Activated T-helper 2 cell treated with anti-CD3 and anti-CD28 coated beads, Interferon-gamma antibody, Interleukin-2, Interleukin-4, amounts not matched to agents 10 μg/mL and 5 μg/mL and 100 μg/mL, durations not matched to agents 14 hours and 24 hours and 36 hours (primary cell): ENCODE results near the gene PSMD1. TPM values are rescaled to one million over a fixed set of nuclear protein-coding genes. Genes with fewer than 3 reads are reported as not detected.
"Not testable (repeated sequence)": the region's sequence is repeated elsewhere in the genome, so short reads cannot be mapped to it uniquely, and the experiment has no call there.

Source experiments
- DNase-seq: peaks from one replicate; pipeline ENCODE4 v3.0.0; 2021; ENCODE audit warnings: low spot score
- H3K27ac Mint-ChIP-seq: one replicate; pipeline ENCODE4 v1.8.0; 2021; ENCODE audit warnings: mixed read lengths
- H3K27me3 Mint-ChIP-seq: one replicate; pipeline ENCODE4 v1.8.0; 2021; ENCODE audit warnings: low read depth, mixed read lengths
- H3K36me3 Mint-ChIP-seq: one replicate; pipeline ENCODE4 v1.8.0; 2021; ENCODE audit warnings: low read depth, mixed read lengths
- H3K4me1 Mint-ChIP-seq: one replicate; pipeline ENCODE4 v1.8.0; 2021; ENCODE audit warnings: low read depth, mixed read lengths
- H3K4me3 Mint-ChIP-seq: one replicate; pipeline ENCODE4 v1.8.0; 2021; ENCODE audit warnings: low read depth, mild to moderate bottlenecking, moderate library complexity, mixed read lengths
- H3K9me3 Mint-ChIP-seq: one replicate; pipeline ENCODE4 v1.8.0; 2021; ENCODE audit warnings: mixed read lengths
- intact Hi-C: fragments of 100-400 bp; cut with micrococcal nuclease; formaldehyde crosslinking; loops from one replicate; pipeline ENCODE4 v1.15.1; 2023
- total RNA-seq: library from RNA; stranded (reverse); gene quantifications from 2 replicates; pipeline ENCODE4 v1.2.3, GENCODE V29; 2022

The PSMD1 gene
- total RNA-seq, 1 donor from 2014 or later: 180 TPM

DNA sequence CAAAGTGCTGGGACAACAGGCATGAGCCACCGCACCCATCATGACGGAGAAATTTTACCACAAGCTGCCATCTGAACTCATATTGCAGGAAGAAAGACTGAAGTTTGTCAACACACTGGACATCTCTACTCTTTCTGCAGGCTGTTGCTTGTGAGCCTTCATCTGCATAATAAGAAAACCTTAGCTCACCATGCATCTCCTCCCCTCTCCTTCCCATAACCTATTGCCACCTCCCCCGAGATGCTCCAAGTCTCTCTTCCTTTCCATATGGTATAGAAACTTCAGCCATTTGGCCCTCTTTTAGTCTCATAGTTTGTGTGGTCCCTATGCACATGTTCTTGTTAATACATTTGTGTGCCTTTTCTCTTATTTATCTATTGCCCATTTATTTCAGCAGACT, 38.5 kb upstream of the PSMD1 start:
- H3K27me3 Mint-ChIP-seq: peaks cover 22% of the 10 kb centered on the region
- no peaks in the 10 kb centered on the region for H3K9me3 Mint-ChIP-seq
- DNase-seq: no peak
- no peak overlapping the region for H3K27ac Mint-ChIP-seq
- intact Hi-C loops: no loop called here
- no peaks in the 10 kb centered on the region for H3K4me1 Mint-ChIP-seq
- no peaks in the 10 kb centered on the region for H3K36me3 Mint-ChIP-seq
- no peak overlapping the region for H3K4me3 Mint-ChIP-seq

DNA sequence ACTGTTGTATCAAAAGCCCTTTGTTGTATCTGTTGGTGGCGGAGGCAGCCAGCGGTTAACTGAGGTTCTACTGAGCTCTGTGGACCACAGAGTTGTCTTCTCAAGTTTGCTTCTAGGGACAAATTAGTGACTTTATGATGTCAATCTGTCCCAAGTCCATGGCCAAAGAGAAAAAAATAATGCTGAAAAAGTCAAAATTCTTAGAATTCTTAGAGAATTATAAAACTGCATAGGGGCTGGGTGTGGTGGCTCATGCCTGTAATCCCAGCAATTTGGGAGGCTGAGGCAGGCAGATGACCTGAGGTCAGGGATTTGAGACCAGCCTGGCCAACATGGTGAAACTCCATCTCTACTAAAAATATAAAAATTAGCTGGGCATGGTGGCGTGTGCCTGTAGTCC, 31.6 kb upstream of the PSMD1 start:
- peaks cover 12% of the 10 kb centered on the region for H3K27me3 Mint-ChIP-seq

DNA sequence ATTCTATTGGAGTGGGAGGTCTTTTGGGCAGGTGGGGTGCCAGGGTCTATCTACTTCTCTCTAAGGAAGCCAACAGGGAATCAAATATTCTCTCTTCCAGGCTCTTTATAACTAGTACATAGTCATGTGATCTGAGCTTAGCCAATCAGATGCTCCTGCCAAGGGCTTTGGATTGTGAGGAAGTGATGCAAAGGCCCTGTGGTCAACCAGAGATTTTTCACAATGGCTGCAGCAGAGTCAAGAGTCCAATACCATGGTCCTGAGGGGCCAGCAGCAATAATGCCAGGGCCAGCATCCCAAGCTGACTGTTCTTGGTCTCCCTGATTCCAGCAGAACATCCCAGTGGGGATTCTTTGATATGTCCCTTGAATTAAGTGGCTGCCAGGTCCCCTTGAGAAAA, 27.8 kb upstream of the PSMD1 start:
- intact Hi-C loops: no loop called here
- no peaks in the 10 kb centered on the region for H3K36me3 Mint-ChIP-seq
- no peaks in the 10 kb centered on the region for H3K4me1 Mint-ChIP-seq
- H3K9me3 Mint-ChIP-seq: no peaks in the 10 kb centered on the region
- H3K27ac Mint-ChIP-seq: no peak overlapping the region
- peaks cover 14% of the 10 kb centered on the region for H3K27me3 Mint-ChIP-seq
- no peak for DNase-seq
- no peak overlapping the region for H3K4me3 Mint-ChIP-seq

More for the DNA sequence above, 31.6 kb upstream of the PSMD1 start:
- H3K27ac Mint-ChIP-seq, DNase-seq, H3K4me1 Mint-ChIP-seq, H3K9me3 Mint-ChIP-seq, intact Hi-C loops, H3K36me3 Mint-ChIP-seq, H3K4me3 Mint-ChIP-seq: not testable (repeated sequence)

DNA sequence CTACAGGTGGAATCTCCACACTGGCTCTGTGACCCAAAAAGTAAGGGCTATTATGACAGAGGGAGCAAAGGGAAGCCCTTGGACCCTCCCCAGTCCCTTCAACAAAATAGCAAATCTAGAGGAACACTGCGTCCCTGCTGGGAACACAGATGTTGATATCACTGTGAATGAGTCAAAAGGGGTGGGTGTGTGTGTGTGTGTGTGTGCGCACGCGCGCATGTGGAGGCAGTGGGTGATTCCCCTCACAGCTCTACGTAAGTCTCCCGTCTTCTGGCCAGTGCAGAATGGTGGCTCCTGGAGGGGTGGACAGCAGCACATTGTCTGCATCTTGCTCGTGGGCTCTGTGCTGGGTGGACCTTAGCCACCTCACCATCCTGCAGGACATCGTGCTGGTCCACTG, 27.1 kb upstream of the PSMD1 start:
- DNase-seq: no peak
- no peak overlapping the region for H3K27ac Mint-ChIP-seq
- no peaks in the 10 kb centered on the region for H3K9me3 Mint-ChIP-seq
- H3K27me3 Mint-ChIP-seq: peaks cover 19% of the 10 kb centered on the region
- H3K4me1 Mint-ChIP-seq: no peaks in the 10 kb centered on the region
- intact Hi-C loops: no loop called here
- H3K4me3 Mint-ChIP-seq: no peak overlapping the region
- no peaks in the 10 kb centered on the region for H3K36me3 Mint-ChIP-seq

DNA sequence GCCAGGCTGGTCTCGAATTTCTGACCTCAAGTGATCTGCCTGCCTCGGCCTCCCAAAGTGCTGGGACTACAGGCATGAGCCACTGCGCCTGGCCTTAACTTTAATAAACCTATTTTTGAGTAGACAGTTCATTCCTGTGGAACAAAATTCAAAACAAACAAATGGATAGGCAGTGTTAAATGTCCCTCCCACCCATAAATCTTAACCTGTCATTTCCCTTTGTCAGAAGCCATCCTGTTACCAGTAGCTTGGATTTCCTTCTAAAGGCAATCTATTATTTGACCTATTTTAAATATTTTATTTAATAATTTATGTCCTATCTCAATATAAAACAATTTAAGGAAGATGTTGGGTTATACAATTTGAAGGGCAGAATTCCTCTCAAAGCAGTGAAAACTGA, 25.9 kb upstream of the PSMD1 start:
- Mint-ChIP-seq H3K4me3 (no peak overlapping the region), H3K27ac (no peak overlapping the region), H3K36me3 (no peaks in the 10 kb centered on the region), H3K4me1 (no peaks in the 10 kb centered on the region), H3K27me3 (peaks cover 26% of the 10 kb centered on the region), H3K9me3 (no peaks in the 10 kb centered on the region)
- intact Hi-C loops: no loop called here
- DNase-seq: no peak

DNA sequence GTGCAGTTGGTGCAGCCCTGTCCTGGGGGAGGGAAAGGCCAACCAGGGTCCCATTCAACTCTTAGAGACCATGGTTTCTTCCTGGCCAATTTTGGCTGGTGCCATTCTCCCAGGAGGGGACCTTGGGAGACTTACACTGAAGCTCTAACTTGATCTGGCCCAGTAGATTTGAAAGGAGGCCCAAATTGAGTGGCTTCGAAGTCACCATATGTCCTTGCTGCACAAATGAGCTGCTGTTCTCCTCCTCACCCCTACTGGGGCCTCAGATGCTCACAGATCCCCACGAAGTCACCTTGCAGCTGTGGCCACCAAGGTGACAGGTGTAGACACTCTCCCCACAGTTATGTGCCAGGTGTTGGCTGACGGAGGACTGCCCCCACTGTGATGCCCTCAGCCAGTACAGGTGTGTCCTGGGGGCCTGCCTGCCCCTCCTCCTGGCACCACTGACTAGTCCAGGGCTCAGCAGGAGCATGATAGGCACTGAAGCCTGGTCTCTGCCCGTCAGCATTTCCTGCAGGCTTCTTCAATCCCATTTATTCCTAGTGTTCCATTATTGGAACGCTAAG, 24.0 kb upstream of the PSMD1 start:
- no peak for DNase-seq
- Mint-ChIP-seq H3K36me3 (no peaks in the 10 kb centered on the region), H3K4me1 (no peaks in the 10 kb centered on the region), H3K4me3 (no peak overlapping the region), H3K27ac (no peak overlapping the region), H3K27me3 (peaks cover 38% of the 10 kb centered on the region), H3K9me3 (no peaks in the 10 kb centered on the region)
- intact Hi-C loops: no loop called here

DNA sequence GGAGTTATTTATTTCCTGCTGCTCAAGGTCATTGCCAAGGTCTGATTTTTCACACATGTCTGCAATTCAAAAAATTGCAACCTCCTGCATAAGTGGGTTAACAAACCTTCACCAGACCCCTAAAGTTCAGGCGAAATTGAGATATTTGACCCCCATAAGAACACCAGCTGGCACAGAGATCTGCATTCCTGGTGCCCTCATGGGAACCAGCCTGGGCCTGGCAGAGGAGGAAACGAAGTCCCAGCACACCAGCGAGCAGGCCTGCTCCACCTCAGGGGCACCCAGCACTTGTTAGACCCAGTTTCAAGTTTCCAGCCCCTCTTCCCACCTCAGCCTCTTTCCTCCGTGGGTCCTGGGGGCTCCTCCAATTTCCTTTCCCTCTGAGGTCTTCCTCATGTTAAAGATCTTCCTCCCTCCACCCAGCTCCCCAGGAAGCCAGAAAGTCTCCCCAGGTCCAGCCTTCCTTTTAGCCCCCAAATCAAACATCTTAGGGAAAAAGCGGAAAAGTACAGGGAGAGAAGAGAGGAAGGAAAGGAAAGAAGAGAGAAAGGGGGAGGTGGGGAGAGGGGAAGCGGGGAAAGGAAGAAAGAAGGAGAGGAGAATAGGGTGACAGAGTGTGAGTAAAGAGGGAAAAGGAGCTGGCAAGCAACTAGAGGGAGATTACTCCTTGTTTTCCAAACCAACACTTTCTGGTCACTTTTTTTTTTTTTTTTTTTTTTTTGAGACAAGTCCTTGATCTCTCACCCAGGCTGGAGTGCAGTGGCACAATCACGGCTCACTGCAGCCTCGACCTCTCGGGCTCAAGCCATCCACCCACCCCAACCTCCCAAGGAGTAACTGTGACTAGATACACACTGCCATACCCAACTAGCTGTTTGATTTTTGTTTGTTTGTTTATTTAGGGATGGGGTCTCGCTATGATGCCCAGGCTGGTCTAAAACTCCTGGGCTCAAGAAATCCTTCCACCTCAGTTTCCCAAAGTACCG, 23.2 kb upstream of the PSMD1 start:
- no peaks in the 10 kb centered on the region for H3K36me3 Mint-ChIP-seq
- no peak overlapping the region for H3K4me3 Mint-ChIP-seq
- intact Hi-C loops: no loop called here
- peaks cover 42% of the 10 kb centered on the region for H3K27me3 Mint-ChIP-seq
- no peak overlapping the region for H3K27ac Mint-ChIP-seq
- DNase-seq: no peak
- H3K9me3 Mint-ChIP-seq: no peaks in the 10 kb centered on the region
- H3K4me1 Mint-ChIP-seq: no peaks in the 10 kb centered on the region

DNA sequence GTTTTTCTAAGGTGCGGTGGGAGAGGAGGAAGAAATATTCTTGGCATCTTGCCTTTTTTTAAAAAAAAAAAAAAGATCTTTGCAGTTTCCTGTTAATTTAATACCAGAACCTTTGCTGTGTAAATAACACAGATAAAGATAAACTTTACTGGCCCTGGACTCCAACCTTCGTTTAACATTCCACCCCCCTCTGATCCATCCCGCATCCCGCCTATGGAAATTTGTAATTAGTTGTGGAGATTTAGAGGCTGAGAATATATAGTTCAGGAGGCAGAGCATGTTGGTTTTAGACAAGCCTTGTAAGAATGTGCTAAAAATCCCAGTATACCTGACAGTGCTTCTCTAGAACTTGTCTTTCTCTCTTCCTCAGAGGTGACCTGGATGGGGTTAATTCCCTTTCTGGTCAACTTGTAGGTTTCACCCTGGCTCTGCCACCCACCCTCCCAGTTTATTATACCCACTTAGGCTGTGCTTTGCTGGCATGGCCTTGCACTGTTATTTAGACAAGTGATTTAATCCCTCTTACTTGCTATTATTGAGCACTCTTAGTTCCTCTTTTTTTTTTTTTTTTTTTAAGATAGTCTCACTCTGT, 22.3 kb upstream of the PSMD1 start:
- no peaks in the 10 kb centered on the region for H3K4me1 Mint-ChIP-seq
- no peak overlapping the region for H3K27ac Mint-ChIP-seq
- DNase-seq: no peak
- H3K36me3 Mint-ChIP-seq: no peaks in the 10 kb centered on the region
- peaks cover 49% of the 10 kb centered on the region for H3K27me3 Mint-ChIP-seq
- intact Hi-C loops: no loop called here
- H3K9me3 Mint-ChIP-seq: no peaks in the 10 kb centered on the region
- H3K4me3 Mint-ChIP-seq: no peak overlapping the region

DNA sequence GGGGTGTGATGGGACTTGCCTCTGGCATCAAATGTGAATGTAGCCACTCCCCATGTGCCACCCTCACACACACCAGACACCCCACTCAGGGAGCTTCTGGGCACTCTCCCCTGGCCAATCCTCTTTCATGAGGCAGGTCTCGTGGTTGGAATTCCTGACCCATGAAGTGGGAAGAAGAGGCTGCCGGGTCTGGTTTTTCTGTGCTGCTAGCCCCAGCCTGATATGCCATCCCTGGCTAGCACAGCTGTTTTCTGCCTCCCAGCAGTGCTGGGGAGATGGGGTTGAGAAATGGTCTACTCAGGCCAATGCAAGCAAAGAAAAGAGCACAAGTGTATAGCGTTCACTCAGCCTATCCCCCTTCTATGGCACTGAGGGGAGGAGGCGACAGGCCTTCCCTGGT, 20.5 kb upstream of the PSMD1 start:
- H3K9me3 Mint-ChIP-seq: no peaks in the 10 kb centered on the region
- H3K36me3 Mint-ChIP-seq: no peaks in the 10 kb centered on the region
- H3K4me1 Mint-ChIP-seq: no peaks in the 10 kb centered on the region
- no peak overlapping the region for H3K4me3 Mint-ChIP-seq
- no peak overlapping the region for H3K27ac Mint-ChIP-seq
- DNase-seq: no peak
- H3K27me3 Mint-ChIP-seq: peaks cover 63% of the 10 kb centered on the region
- intact Hi-C loops: no loop called here

DNA sequence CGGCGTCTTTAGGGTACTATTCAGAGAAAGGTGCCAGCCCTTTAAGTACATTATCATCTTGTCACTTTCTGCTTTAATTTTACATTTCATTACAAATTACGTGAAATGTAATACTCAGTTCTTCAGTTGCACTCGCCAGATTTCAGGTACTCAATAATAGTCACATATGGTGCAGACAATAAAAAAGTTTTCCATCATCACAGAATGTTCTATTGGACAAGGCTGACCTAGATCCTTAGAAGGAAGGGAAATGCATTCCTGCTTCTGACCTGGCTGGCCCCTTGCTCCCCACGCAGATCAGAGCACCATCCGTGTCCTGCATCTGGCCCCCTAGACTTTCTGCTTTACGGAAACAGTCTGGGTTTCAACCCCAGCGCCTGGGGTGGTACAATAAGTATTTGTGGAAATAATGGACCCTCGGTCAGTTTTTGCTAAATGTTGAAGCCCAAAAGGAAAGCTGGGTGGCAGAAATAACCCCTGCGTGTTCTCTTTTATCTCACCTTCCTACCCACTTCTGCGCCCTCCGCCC, 20.0 kb upstream of the PSMD1 start:
- H3K27ac Mint-ChIP-seq: no peak overlapping the region
- H3K4me3 Mint-ChIP-seq: peak overlapping the region; percentile 6
- H3K4me1 Mint-ChIP-seq: no peaks in the 10 kb centered on the region
- H3K36me3 Mint-ChIP-seq: no peaks in the 10 kb centered on the region
- no peaks in the 10 kb centered on the region for H3K9me3 Mint-ChIP-seq
- no peak for DNase-seq
- peaks cover 65% of the 10 kb centered on the region for H3K27me3 Mint-ChIP-seq
- intact Hi-C loops: no loop called here

DNA sequence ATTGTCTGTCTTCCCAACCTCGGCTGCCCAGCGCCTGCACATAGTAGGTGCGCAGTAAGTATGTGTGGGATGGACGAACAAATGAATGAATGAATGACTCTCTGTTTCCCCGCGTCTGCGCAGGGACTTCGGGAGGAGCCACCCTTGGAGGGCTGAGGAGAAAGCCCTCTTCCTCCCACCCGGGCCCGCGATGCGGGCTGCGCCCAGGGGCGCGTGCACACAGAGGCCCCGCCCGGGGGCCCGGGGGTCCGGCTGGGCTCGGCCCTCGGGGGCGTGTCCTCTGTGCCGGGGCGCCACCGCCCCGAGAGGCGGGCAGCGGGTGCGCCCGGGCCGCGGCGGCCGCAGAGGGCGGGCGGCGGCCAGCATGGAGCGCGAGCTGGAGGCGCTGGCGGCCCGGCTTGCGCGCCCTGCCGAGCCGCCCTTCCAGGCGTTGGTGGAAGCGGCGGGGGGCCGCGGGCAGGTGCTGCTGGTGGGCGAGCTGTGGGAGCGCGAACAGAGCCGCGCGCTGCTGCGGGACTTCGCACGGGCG, 19.4 kb upstream of the PSMD1 start, which contains the start of gene C2orf72:
Gene C2orf72 (plus strand): TSS at position 322 of the 529 bp plus-strand sequence. CDS start 43 bp downstream, at position 365.
- H3K9me3 Mint-ChIP-seq: no peaks in the 10 kb centered on the region
- no peaks in the 10 kb centered on the region for H3K36me3 Mint-ChIP-seq
- DNase-seq: no peak
- H3K4me3 Mint-ChIP-seq: peak within 1 kb of the TSS; percentile 61
- H3K4me1 Mint-ChIP-seq: no peaks in the 10 kb centered on the region
- intact Hi-C loops: no loop called here
- H3K27ac Mint-ChIP-seq: no peak within 1 kb of the TSS
- H3K27me3 Mint-ChIP-seq: peaks cover 71% of the 10 kb centered on the region

DNA sequence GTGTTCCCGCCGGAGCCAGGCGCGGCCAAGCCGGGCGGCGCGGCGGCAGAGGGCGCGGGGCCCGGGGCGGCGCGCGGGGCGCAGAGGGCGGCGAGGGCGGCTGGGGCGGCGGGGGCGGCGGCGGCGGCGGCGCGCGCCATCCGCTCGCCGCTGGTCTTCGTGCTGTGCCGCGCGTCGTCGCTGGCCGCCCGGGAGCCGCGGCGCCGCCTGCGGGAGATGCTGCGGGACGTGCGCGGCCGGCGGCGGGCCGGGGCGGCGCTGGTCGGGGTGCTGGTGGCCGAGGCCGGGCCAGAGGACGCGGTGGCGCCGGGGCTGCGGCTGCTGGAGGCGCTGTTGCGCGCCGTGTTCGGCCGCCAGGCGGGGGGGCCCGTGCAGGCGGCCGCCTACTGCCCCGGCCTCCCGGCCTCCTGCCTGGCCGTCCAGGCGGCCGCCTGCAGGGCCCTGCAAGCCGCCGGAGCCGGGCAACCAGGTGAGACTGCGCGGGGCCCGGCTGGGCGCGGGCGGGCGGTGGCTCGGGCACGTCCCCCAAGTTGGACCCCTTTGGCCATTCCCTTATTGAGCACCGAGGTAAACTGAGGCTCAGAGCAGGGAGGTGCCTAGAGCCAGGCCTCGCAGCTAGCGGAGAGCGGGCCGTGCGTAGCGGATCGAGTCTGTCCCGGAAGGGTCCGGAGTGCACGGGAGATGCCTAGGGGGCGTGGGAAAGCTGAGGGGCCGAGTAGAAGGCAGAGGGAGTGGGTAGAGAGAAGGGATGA, 18.8 kb upstream of the PSMD1 start:
- intact Hi-C loops: no loop called here
- H3K9me3 Mint-ChIP-seq: no peaks in the 10 kb centered on the region
- no peaks in the 10 kb centered on the region for H3K36me3 Mint-ChIP-seq
- H3K4me1 Mint-ChIP-seq: no peaks in the 10 kb centered on the region
- DNase-seq: no peak
- no peak overlapping the region for H3K27ac Mint-ChIP-seq
- H3K27me3 Mint-ChIP-seq: peaks cover 71% of the 10 kb centered on the region
- peak overlapping the region; percentile 61 for H3K4me3 Mint-ChIP-seq
